Heart right ventricle (tissue), 16 donors: ENCODE measurements around the gene GRIA1. TPM values are rescaled to one million over a fixed set of nuclear protein-coding genes. Genes with fewer than 3 reads are reported as not detected.

Source experiments
- ATAC-seq, 8 donors: fragments of 200-7000 bp; cut with Tn5 transposase; one replicate each; pipeline ENCODE4 v1.9.1; 2020; ENCODE audit warnings: mild to moderate bottlenecking in 8 of 8, moderate library complexity in 8 of 8, moderate number of reproducible peaks in 1 of 8
- DNase-seq, 2 donors: peaks; one replicate each; pipeline ENCODE4 v3.0.0-alpha.2; 2020
- H3K27ac ChIP-seq, 10 donors: fragments of 200-600 bp; sonication (generic) in 2 of 10; one replicate each; pipeline versions ENCODE4 v1.5.0 to v1.8.0; 2020 to 2022; ENCODE audit warnings: mild to moderate bottlenecking in 3 of 10
- H3K27me3 ChIP-seq, 7 donors: fragments of 200-600 bp; one replicate each; pipeline ENCODE4 v1.8.0; 2021 to 2022; ENCODE audit warnings: mild to moderate bottlenecking in 2 of 7
- H3K36me3 ChIP-seq, 9 donors: fragments of 200-600 bp; sonication (generic) in 1 of 9; one replicate each; pipeline versions ENCODE4 v1.5.0 to v1.8.0; 2020 to 2022; ENCODE audit warnings: mild to moderate bottlenecking in 2 of 9
- H3K4me1 ChIP-seq, 9 donors: fragments of 200-600 bp; sonication (generic) in 1 of 9; one replicate each; pipeline versions ENCODE4 v1.5.0 to v1.8.0; 2020 to 2022; ENCODE audit warnings: mild to moderate bottlenecking in 4 of 9
- H3K4me3 ChIP-seq, 10 donors: fragments of 200-600 bp; sonication (generic) in 2 of 10; one replicate each; pipeline versions ENCODE4 v1.5.0 to v1.8.0; 2020 to 2022; ENCODE audit warnings: mild to moderate bottlenecking in 7 of 10, moderate library complexity in 2 of 10
- H3K9me3 ChIP-seq, 11 donors: fragments of 200-600 bp in 10 of 11; sonication (generic) in 2 of 11; one replicate each; pipeline versions ENCODE4 v1.5.0 to v1.8.0; 2013 to 2022; ENCODE audit warnings: mild to moderate bottlenecking in 2 of 11, control low read depth in 1 of 11, moderate library complexity in 1 of 11
- CTCF ChIP-seq, 9 donors: fragments of 200-600 bp; sonication (generic) in 2 of 9; IDR thresholded peaks; one replicate each; pipeline versions ENCODE4 v1.5.0 to v1.8.0; 2021 to 2022; ENCODE audit warnings: antibody characterized with exemption in 9 of 9, mild to moderate bottlenecking in 5 of 9, moderate library complexity in 1 of 9
- WGBS, 2 donors: extraction: QIAGEN DNeasy Blood & Tissue Kit; methylation state at CpG; one replicate each; pipeline ENCODE4 v1.1.7; 2013; ENCODE audit warnings: inconsistent platforms in 1 of 2; 5-methylcytosine and 5-hydroxymethylcytosine counted together
- intact Hi-C, 10 donors: fragments of 100-400 bp; cut with DNase I; formaldehyde crosslinking; loops; one replicate each; pipeline versions ENCODE4 v1.11.1 to v1.14.2; 2022
- polyA plus RNA-seq, 2 donors: library from polyadenylated mRNA; stranded (reverse); fragments of 200-250 nt; gene quantifications; one replicate each; pipeline ENCODE4 v1.2.3, GENCODE V29; 2013
- total RNA-seq, 10 donors: library from RNA; stranded (reverse); fragmentation: NEBNext Ultra II Directional in 3 of 10; extraction: Animal tissue kit (Norgen Biotek cat#: 25700) in 3 of 10; gene quantifications; one replicate each; pipeline versions ENCODE4 v1.2.1 to v1.2.4, GENCODE V29; 2021 to 2023
- donor health status: Arrhythmogenic right ventricular cardiomyopathy.
- donor health status: ischemic (EF 13 %, LVEDD 7.1; RV severe dilation, severe dysfunction).
- donor health status: healthy with polysubstance abuse.
- donor health status: DM: no; HTN: yes; CAD: no.
- donor health status: DM: no; HTN: no; CAD: no.
- donor health status: ischemic (EF 25% LVEDD 6.9; RV normal size, moderate dysfunction).
- donor health status: ischemic (EF 25% LVEDD 5.7; RV mildly dilated, moderate dysfunction).
- donor health status: healthy.
- donor health status: DM: yes; HTN: yes; CAD: no.
- donor health status: Ischemic cardiomyopathy.
- donor health status: ischemic (EF 35%, LVEDD 5.7; RV mildly dilated, moderate dysfunction).
- donor health status: nonischemic (EF 11% LVEDD 7.7; RV severe dilation, severe dysfunction).
- donor health status: DM: yes; HTN: yes; CAD: no.
- donor health status: PGD.
- donor health status: ischemic (EF 29% LVEDD 5.4; RV normal size, mild dysfunction).
- donor health status: nonischemic (EF 23%, LVEDD 6.1; RV moderate dilation, normal function).

The GRIA1 gene
- total and polyA plus RNA-seq, 12 donors, result 0.04 to 0.49 (median 0.23) TPM; not detected in 3

GRCh38 chr5:153504726-153505125 lies 14.3 kb downstream of the GRIA1 start:
- Histone ChIP-seq H3K9me3 (peaks cover 0 to 6% (median 0%) of the 10 kb centered on the region in 11 donors), H3K27ac (no peak overlapping the region), H3K36me3 (no peaks in the 10 kb centered on the region), H3K4me3 (no peak overlapping the region), H3K27me3 (no peaks in the 10 kb centered on the region), H3K4me1 (no peaks in the 10 kb centered on the region)
- ATAC-seq (no peak), DNase-seq (no peak)
- no peak for TF ChIP-seq CTCF (IDR thresholded peaks at IDR 0.05)
- WGBS, 2 donors, result 79 to 84% methylated on average over 3 of the region's 3 CpGs
- intact Hi-C loops, result no loop called here

- Histone ChIP-seq H3K27me3 (no peaks in the 10 kb centered on the region), H3K27ac (no peak overlapping the region), H3K36me3 (no peaks in the 10 kb centered on the region), H3K4me1 (no peaks in the 10 kb centered on the region), H3K4me3 (no peak overlapping the region), H3K9me3 (peaks cover 0 to 6% (median 0%) of the 10 kb centered on the region in 11 donors)
- DNase-seq (no peak), ATAC-seq (no peak)
- intact Hi-C loops, result no loop called here
- no peak for TF ChIP-seq CTCF (IDR thresholded peaks at IDR 0.05)
- WGBS, 2 donors, result 91 to 100% methylated on average over 1 of the region's 1 CpG
These were observed 18.2 kb downstream of the GRIA1 start for GRCh38 chr5:153508700-153509099.

- no peaks in the 10 kb centered on the region for H3K27me3 ChIP-seq
These were observed 21.2 kb downstream of the GRIA1 start for GRCh38 chr5:153511622-153512021.

GRCh38 chr5:153513156-153513555 lies 22.7 kb downstream of the GRIA1 start:
- Histone ChIP-seq H3K4me3 (no peak overlapping the region), H3K4me1 (no peaks in the 10 kb centered on the region), H3K27ac (no peak overlapping the region), H3K27me3 (no peaks in the 10 kb centered on the region), H3K9me3 (peaks cover 0 to 14% (median 3%) of the 10 kb centered on the region in 11 donors), H3K36me3 (no peaks in the 10 kb centered on the region)
- TF ChIP-seq CTCF (IDR thresholded peaks at IDR 0.05), result no peak
- ATAC-seq, result no peak
- DNase-seq, result no peak
- intact Hi-C loops, result no loop called here
- WGBS, 2 donors, result 25 to 44% methylated on average over 4 of the region's 4 CpGs

More at GRCh38 chr5:153511622-153512021, 21.2 kb downstream of the GRIA1 start:
- H3K4me3 ChIP-seq, result no peak overlapping the region
- ATAC-seq (no peak), DNase-seq (no peak)
- intact Hi-C loops, result no loop called here
- no peak overlapping the region for H3K27ac ChIP-seq
- WGBS, 2 donors, result 76 to 79% methylated on average over 6 of the region's 6 CpGs
- no peaks in the 10 kb centered on the region for H3K4me1 ChIP-seq
- no peak for TF ChIP-seq CTCF (IDR thresholded peaks at IDR 0.05)
- H3K9me3 ChIP-seq, result peaks cover 0 to 14% (median 3%) of the 10 kb centered on the region in 11 donors
- no peaks in the 10 kb centered on the region for H3K36me3 ChIP-seq
